GM21619 (cell line): ENCODE results near the gene FRG1.
"Not testable (repeated sequence)": the region's sequence is repeated elsewhere in the genome, so short reads cannot be mapped to it uniquely, and the experiment has no call there.

Experiments used
- ATAC-seq: cut with Tn5 transposase; IDR thresholded peaks from one replicate; pipeline ENCODE4 v1.9.1; 2021; ENCODE audit not compliant: unreplicated experiment

FRG1 gene

DNA sequence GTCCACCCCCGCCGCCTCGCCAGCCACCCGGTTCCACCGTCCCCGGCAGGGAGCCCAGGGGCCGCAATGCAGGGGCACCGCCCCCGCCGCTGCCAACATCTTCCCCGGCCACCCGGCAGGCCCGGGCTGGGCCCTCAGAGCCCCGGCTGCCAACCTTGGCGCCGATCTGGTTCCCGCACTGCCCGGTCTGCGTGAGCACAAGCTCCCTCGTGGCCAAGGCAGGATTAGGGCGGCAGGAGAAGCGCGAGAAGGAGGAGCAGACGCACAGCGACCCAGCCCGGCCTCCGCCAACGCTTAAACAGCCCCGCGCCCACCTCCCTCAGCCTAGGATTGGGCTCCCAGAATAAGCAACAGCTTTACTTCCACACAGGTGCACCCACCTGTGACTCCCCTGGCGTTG lies 44.0 kb downstream of the FRG1 start:
- ATAC-seq = not testable (repeated sequence)

DNA sequence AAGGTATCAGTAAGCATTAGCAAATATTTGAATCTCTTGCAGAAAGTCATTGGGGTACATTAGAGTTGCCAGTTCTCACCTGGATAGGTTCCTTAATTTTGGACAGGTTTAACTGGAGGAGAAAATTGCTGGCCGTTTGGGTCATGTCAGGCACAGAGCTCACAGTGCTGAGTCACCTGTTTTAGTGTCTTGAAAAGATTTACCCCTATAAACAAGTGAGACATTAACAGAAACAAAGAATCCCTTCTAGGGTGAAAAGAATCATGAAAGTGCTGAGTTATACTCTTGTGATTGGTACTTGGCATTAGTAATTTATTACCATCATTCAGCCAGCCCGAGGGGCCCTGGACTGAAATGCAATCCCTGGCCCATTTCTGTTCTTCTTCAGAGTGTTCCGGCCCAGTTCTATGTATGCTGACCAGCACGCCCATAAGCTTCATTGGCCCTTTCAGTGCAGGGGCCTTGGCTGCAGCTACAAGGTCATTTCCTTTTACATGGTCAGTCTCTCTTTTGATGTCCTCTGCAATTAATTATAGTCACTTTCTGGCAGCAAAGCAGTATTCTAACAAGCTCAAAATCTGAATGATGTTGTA lies 45.1 kb downstream of the FRG1 start:
- not testable (repeated sequence) for ATAC-seq

DNA sequence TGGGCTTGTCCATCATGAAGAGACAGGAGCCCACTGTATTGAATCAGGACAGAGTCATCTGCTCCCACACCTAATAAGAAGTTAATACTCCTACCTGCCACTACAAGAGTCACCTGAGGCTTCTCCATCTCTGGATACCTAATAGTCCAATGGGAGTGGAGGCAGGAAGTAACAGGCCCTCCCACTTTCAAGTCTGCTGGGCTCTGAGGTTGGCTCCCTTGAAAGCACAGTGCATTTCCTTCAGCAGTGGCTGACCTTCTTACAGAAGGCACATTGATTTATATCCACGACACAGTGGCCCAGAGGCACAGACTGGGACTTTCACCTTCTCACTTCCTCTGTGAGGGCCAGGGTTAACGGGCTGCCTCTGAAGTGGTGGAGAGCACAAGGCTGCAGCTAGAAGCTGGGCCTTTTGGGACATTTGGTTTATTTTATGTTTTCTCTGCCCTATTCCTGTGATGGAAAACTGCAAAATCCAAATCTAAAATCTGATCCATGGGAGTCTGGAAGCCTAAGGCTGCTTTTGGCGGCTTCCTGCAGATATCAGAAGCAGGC lies 48.3 kb downstream of the FRG1 start:
- ATAC-seq = no peak

DNA sequence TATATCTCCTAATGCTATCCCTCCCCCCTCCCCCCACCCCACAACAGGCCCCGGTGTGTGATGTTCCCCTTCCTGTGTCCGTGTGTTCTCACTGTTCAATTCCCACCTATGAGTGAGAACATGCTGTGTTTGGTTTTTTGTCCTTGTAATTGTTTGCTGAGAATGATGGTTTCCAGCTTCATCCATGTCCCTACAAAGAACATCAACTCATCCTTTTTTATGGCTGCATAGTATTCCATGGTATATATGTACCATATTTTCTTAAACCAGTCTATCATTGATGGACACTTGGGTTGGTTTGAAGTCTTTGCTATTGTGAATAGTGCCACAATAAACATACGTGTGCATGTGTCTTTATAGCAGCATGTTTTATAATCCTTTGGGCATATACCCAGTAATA lies 49.3 kb downstream of the FRG1 start:
- not testable (repeated sequence) for ATAC-seq
